ENCODE results near the gene DRAP1.

The DRAP1 gene

DNA sequence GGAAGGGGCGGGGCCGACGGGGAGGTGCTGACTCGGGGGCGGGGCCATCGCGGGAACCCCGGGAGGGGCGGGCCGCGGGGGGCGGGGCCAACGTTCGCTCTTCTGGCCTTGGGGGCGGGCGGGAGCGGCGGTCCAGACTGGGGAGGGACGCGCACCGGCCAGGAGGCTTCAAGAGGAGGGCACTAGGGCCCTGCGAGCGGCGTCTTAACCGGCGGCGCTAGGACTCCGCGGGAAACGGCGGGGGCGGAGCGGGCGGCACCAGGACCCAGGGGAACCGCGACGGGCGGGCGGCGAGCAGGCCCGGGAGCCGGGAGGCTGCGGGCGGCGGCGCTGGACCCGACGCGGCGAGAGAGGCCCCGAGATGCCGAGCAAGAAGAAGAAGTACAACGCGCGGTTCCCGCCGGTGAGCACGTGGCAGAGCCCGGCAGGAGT, at the start of gene DRAP1:
Gene DRAP1, plus strand, starts transcription at position 286 of the 432 bp plus-strand sequence. Its CDS starts 76 bp downstream, at position 362.
- peak; percentile 99 for DNase-seq

DNA sequence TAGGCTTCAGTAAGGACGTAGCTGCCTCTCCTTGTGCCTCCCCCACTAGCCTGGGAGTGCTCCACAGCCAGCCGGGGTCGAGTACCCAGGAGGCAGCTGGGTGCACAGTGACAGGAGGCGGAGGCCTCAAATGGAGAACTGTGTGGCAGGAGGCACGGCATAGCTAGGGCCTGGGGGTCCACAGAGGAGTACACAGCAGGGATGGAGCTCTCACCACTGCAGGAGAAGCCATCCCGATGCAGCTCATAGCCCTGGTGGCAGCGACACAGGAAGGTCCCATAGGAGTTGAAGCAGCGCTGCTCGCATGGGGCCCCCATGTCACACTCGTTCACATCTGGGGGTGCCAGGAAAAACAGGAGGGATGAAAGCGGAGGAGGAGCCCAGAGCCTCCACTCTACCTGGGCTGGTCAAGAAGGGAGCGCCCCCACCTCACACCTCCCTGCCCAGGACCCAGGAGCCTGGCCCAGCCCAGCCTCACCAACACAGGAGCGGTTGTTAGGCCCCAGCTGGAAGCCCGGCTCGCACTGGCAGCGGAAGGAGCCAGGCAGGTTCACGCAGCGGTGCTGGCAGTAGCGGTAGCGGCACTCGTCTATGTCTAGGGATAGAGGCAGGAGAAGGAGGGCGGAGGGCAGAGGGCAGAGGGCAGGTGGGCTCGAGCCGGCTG, 49.5 kb upstream of the DRAP1 start:
- DNase-seq: no peak

GRCh38 chr11:65870307-65870658, 48.9 kb upstream of the DRAP1 start:
- no peak for DNase-seq

GRCh38 chr11:65870706-65871681, 48.2 kb upstream of the DRAP1 start:
- DNase-seq: no peak

DNA sequence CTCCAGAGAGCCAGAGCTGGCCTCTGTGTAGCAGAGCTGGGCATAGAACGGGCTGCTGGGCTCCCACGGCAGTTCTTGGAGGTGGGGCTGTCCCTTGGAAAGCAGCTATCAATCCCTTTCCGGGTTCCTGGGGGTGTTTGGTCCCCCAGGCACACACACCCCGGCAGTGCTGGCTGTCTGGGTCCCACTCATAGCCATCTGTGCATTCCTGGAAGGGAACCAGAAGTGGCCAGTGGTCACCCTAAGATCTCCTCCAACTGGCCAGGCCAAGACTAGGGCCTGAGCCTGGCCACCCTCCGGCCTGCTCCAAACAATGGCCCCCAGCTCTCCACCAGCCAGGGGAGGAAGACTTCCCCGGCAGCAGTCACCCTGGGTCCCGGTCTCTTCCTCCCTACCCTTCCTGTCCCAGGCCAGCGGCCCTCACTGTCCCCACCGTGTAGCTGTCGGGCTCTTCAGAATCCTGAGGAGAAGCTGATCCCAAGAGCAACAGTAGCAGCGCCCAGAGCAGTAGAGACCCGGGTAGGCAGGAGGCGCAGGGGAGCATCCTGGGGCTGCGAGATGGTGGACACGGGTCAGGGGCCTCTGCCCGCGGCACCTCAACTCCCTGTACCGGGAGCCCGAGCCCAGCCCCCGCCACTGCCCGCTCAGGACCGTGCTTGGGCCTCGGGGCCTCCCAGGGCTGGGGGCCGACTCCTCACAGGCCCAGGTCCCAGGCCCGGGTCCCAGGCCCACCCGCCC, 47.2 kb upstream of the DRAP1 start:
- DNase-seq: no peak

DNA sequence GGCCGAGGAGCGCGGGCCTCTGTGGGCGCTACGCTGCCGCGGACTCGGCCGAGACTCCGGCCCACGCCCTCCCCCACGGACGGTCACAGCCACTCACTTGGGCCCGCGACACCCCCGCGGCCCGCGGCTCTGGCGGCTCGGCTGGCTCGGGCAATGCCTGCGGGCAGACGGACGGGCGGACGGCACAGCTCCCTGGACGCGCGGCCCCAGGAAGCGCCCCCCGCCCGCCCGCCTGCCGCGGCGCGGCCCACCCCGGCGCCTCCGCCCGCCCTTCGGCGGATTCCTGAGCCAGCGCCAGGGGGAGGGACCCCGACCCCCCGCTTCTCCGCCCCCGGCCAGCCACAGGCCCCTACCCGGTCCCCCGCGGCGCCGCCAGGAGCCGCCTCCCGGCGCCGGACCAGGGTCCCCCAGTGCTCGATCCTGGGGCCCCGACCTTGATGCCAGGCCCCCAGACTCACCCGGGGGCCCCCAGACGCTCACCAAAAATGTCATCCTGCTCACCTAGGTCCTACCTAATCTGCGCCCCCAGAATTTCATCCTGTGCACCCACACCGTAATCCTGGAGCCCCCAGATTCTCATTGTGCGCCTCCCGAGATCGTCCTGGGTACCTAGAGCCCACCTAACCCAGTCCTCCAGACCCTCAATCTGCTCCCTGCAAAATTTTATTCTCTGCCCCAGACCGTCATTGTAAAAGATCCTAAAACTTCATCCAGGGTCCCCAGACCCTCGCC, 46.5 kb upstream of the DRAP1 start, which contains the start of gene EFEMP2:
Gene EFEMP2, minus strand, starts transcription at position 215 of the 732 bp plus-strand sequence. CDS start 446 bp downstream, outside the sequence.
- peak; percentile 74 for DNase-seq

GRCh38 chr11:65873318-65874156, 45.7 kb upstream of the DRAP1 start:
- DNase-seq: peak; percentile 92

- no peak for DNase-seq
Measured at GRCh38 chr11:65879617-65880016, 39.6 kb upstream of the DRAP1 start, which contains the start of gene CTSW. TSS of gene CTSW (plus strand) at chr11:65879837. CDS start at chr11:65879855, 18 bp downstream.

GRCh38 chr11:65880027-65880426, 39.2 kb upstream of the DRAP1 start:
- no peak for DNase-seq

GRCh38 chr11:65880844-65881421, 38.3 kb upstream of the DRAP1 start:
- DNase-seq: no peak

- no peak for DNase-seq
Measured at GRCh38 chr11:65882120-65883057, 36.8 kb upstream of the DRAP1 start.

GRCh38 chr11:65883058-65883761, 36.0 kb upstream of the DRAP1 start:
- DNase-seq: no peak

GRCh38 chr11:65883786-65884715, 35.2 kb upstream of the DRAP1 start:
- DNase-seq: no peak

- DNase-seq: peak; percentile 66
Measured at GRCh38 chr11:65884716-65885092, 34.5 kb upstream of the DRAP1 start.

DNA sequence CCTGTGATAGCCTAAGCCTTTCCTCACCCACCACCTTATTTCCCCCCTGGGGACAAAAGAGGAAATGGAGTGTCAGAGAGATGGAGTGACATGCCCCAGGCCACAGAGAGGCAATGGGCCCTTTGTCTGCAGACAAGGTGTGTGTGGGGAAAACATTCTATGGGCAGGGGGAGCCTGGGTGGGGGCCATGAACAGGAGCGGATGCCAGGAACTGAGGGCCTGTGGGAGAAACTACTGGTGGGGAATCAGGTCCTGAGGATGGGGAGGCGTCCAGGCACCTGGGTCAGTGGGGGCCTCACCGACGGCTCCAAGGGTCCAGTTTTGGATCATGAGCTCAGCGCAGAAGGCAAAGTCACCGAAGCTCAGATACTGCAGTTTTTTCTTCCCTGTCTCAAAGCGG, 34.0 kb upstream of the DRAP1 start:
- DNase-seq: no peak

DNA sequence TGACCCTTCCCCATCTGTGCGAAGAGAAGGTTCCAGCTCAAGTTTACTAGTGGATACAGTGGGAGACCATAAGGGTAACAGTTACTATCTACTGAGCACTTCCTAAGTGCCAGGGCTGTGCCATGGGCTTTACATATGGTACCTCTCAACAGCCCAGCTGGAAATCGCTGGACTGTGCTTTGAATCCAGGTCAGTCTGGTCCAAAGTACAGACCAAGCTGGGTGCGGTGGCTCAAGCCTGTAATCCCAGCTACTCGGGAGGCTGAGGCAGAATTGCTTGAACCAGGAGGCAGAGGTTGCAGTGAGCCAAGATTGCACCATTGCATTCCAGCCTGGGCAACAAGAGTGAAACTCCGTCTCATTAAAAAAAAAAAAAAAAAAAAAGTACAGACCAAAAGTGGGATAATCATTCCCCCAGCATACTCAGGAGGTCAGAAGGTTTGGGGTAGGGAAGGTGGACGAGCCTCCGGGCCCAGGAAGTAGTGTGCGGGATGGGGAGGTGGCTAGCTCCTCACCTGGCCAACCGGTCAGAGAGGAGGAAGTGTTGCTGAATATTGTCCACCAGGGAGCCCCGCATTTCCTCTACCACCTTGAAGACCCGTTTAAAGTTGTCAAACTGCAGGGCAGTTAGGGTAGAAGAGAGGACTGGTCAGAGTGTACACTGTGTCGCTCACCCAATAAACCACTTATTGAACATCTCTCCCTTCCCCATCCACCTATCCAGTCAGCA, 33.3 kb upstream of the DRAP1 start:
- DNase-seq: no peak
